Cardiac muscle cell (in vitro differentiated cells and primary cell): Measurements from ENCODE around the gene OR51F1. TPM values are rescaled to one million over a fixed set of nuclear protein-coding genes. Genes with fewer than 3 reads are reported as not detected.
"Not testable (repeated sequence)": the region's sequence is repeated elsewhere in the genome, so short reads cannot be mapped to it uniquely, and the experiment has no call there.

Experiments used
- DNase-seq, 2 donors: peaks; one replicate each; pipeline versions ENCODE4 v3.0.0 to v3.0.0-alpha.2; 2010 to 2017; ENCODE audit warnings: low read depth in 1 of 2, low spot score in 1 of 2
- H3K27ac ChIP-seq: fragments of 200-600 bp; sonication (generic); 2 replicates; pipeline ENCODE4 v1.5.1; 2016
- H3K27me3 ChIP-seq: fragments of 200-600 bp; sonication (generic); 2 replicates; pipeline ENCODE4 v1.6.0; 2016; ENCODE audit warnings: control low read depth
- H3K36me3 ChIP-seq: fragments of 200-600 bp; sonication (generic); 2 replicates; pipeline ENCODE4 v1.5.1; 2016; ENCODE audit warnings: control low read depth
- H3K4me1 ChIP-seq: fragments of 200-600 bp; sonication (generic); 2 replicates; pipeline ENCODE4 v1.8.1; 2017; ENCODE audit warnings: low read depth, mild to moderate bottlenecking, mixed run types
- H3K4me3 ChIP-seq: fragments of 200-600 bp; sonication (generic); 2 replicates; pipeline ENCODE4 v1.5.1; 2016; ENCODE audit warnings: mild to moderate bottlenecking
- H3K9me3 ChIP-seq: fragments of 200-600 bp; sonication (generic); 2 replicates; pipeline ENCODE4 v1.5.1; 2017; ENCODE audit warnings: low read depth, mild to moderate bottlenecking, control low read depth
- CTCF ChIP-seq: IDR thresholded peaks from 2 replicates; pipeline ENCODE4 v1.5.1; 2012; ENCODE audit warnings: low read depth, mild to moderate bottlenecking, low read length
- polyA plus RNA-seq: library from polyadenylated mRNA; unstranded; fragments of >200 nt; fragmentation: Nextera tagmentation; extraction: Ambion mirVana; gene quantifications from 2 replicates; pipeline ENCODE4 v1.2.1, GENCODE V29; 2016
- total RNA-seq: library from RNA; depleted of rRNA; stranded (reverse); fragments of >200 nt; gene quantifications from 2 replicates; pipeline ENCODE4 v1.2.3, GENCODE V29; 2016

Gene OR51F1
- total RNA-seq (not detected in 2 replicates), polyA plus RNA-seq (not detected in 2 replicates)

- DNase-seq = no peak
- Histone ChIP-seq H3K27ac (no peak within 1 kb of the TSS), H3K27me3 (no peaks in the 10 kb centered on the region), H3K4me3 (no peak within 1 kb of the TSS), H3K36me3 (no peaks in the 10 kb centered on the region), H3K4me1 (no peaks in the 10 kb centered on the region), H3K9me3 (no peaks in the 10 kb centered on the region)
- no peak for TF ChIP-seq CTCF
Measured at GRCh38 chr11:4769838-4770237, at the start of gene OR51F1. TSS of gene OR51F1 (minus strand) at chr11:4769938. CDS start at chr11:4769938, 0 bp downstream.

- H3K4me3 ChIP-seq = no peak overlapping the region
- no peaks in the 10 kb centered on the region for H3K36me3 ChIP-seq
- no peaks in the 10 kb centered on the region for H3K9me3 ChIP-seq
- H3K27me3 ChIP-seq = no peaks in the 10 kb centered on the region
- no peak for TF ChIP-seq CTCF
- no peak for DNase-seq
- no peaks in the 10 kb centered on the region for H3K4me1 ChIP-seq
- H3K27ac ChIP-seq = no peak overlapping the region
Measured at GRCh38 chr11:4809246-4809645, 39.5 kb upstream of the OR51F1 start.

GRCh38 chr11:4808476-4808875, 38.7 kb upstream of the OR51F1 start:
- H3K4me1 ChIP-seq = no peaks in the 10 kb centered on the region
- no peak for DNase-seq
- H3K9me3 ChIP-seq = no peaks in the 10 kb centered on the region

GRCh38 chr11:4804280-4804679, 34.5 kb upstream of the OR51F1 start, which contains the start of gene OR52R1:
TSS of gene OR52R1 (minus strand) at chr11:4804380. CDS start at chr11:4804380, 0 bp downstream.
- H3K36me3 ChIP-seq = no peaks in the 10 kb centered on the region
- H3K9me3 ChIP-seq = no peaks in the 10 kb centered on the region
- no peak within 1 kb of the TSS for H3K27ac ChIP-seq
- no peak for DNase-seq
- no peaks in the 10 kb centered on the region for H3K4me1 ChIP-seq
- no peaks in the 10 kb centered on the region for H3K27me3 ChIP-seq
- H3K4me3 ChIP-seq = no peak within 1 kb of the TSS
- TF ChIP-seq CTCF = no peak

More at GRCh38 chr11:4808476-4808875, 38.7 kb upstream of the OR51F1 start:
- no peak for TF ChIP-seq CTCF
- Histone ChIP-seq H3K4me3 (no peak overlapping the region), H3K27ac (no peak overlapping the region), H3K36me3 (no peaks in the 10 kb centered on the region), H3K27me3 (no peaks in the 10 kb centered on the region)

- not testable (repeated sequence) for DNase-seq, H3K36me3 ChIP-seq
Measured at GRCh38 chr11:4801316-4801715, 31.6 kb upstream of the OR51F1 start.

GRCh38 chr11:4798427-4799183, 28.9 kb upstream of the OR51F1 start:
- DNase-seq = no peak
- Histone ChIP-seq H3K4me1 (no peaks in the 10 kb centered on the region), H3K36me3 (no peaks in the 10 kb centered on the region), H3K27me3 (no peaks in the 10 kb centered on the region), H3K4me3 (no peak overlapping the region), H3K27ac (no peak overlapping the region), H3K9me3 (no peaks in the 10 kb centered on the region)
- TF ChIP-seq CTCF = no peak

More at GRCh38 chr11:4801316-4801715, 31.6 kb upstream of the OR51F1 start:
- H3K27ac ChIP-seq, H3K4me3 ChIP-seq, H3K4me1 ChIP-seq, H3K27me3 ChIP-seq, H3K9me3 ChIP-seq: not testable (repeated sequence)
